Left ventricle myocardium inferior (tissue), 1 donor: ENCODE data around the gene INSYN2B. TPM values are rescaled to one million over a fixed set of nuclear protein-coding genes. Genes with fewer than 3 reads are reported as not detected.

Experiments
- DNase-seq: peaks from one replicate; pipeline ENCODE4 v3.0.0-alpha.2; 2020
- H3K27ac ChIP-seq: fragments of 200-600 bp; replicated peaks from 2 replicates; pipeline ENCODE4 v1.8.0; 2021
- H3K27me3 ChIP-seq: fragments of 200-600 bp; 2 replicates; pipeline ENCODE4 v1.8.0; 2021; ENCODE audit warnings: low read depth
- H3K36me3 ChIP-seq: fragments of 200-600 bp; 2 replicates; pipeline ENCODE4 v1.8.0; 2021
- H3K4me1 ChIP-seq: fragments of 200-600 bp; 2 replicates; pipeline ENCODE4 v1.8.0; 2021
- H3K4me3 ChIP-seq: fragments of 200-600 bp; 2 replicates; pipeline ENCODE4 v1.8.0; 2021; ENCODE audit warnings: mild to moderate bottlenecking, moderate library complexity
- H3K9me3 ChIP-seq: fragments of 200-600 bp; replicated peaks from 2 replicates; pipeline ENCODE4 v1.8.0; 2021
- intact Hi-C: fragments of 100-400 bp; cut with micrococcal nuclease; formaldehyde crosslinking; loops from one replicate; pipeline ENCODE4 v1.11.0; 2022
- total RNA-seq: library from RNA; stranded (reverse); fragmentation: NEBNext Ultra II Directional; extraction: Animal tissue kit (Norgen Biotek cat#: 25700); gene quantifications from one replicate; pipeline ENCODE4 v1.2.1, GENCODE V29; 2021
- TF ChIP-seq, protein P1 (sequence below): fragments of 200-600 bp; IDR thresholded peaks from 2 replicates; pipeline ENCODE4 v1.8.0; 2021; ENCODE audit warnings: antibody characterized with exemption, mild to moderate bottlenecking, borderline replicate concordance
- donor health status: DM: no; HTN: yes; CAD: no; lungs with severe emphysema.

The INSYN2B gene
- total RNA-seq, 1 donor from 2014 or later = 0.08 TPM

DNA sequence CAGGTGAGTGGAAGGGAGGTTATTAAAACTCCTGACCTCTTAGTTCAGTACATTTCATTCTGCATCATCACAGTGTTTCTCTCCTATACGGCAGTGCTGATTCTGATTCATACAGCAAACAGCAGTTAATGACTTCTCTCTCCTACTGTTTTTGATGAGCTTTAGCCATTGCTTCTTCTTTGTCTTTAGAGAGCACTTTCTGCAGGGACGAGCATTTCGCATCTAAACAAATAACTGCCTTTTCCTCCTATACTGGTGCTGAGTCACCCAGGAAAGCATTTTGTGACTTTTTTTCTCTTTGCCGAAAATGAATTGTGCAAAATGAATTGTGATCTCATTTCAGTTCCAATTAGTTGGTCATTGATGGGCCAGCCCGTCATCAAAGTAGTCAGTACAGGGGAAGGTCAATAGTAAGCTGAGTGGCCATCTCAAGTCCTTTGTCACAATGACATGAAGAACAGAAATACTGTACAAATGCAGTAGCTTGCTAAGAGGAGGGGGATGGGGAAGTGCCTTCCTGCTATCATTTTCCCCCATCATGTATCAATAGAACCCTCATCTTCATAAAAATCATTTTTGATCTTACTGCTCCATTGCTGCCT is 98.5 kb downstream of the INSYN2B start:
- H3K27ac ChIP-seq = no peak overlapping the region
- H3K36me3 ChIP-seq = no peaks in the 10 kb centered on the region
- intact Hi-C loops = no loop called here
- no peaks in the 10 kb centered on the region for H3K9me3 ChIP-seq
- no peak overlapping the region for H3K4me3 ChIP-seq
- DNase-seq = no peak
- no peaks in the 10 kb centered on the region for H3K4me1 ChIP-seq
- peaks cover 28% of the 10 kb centered on the region for H3K27me3 ChIP-seq
- TF ChIP-seq, protein P1, sequence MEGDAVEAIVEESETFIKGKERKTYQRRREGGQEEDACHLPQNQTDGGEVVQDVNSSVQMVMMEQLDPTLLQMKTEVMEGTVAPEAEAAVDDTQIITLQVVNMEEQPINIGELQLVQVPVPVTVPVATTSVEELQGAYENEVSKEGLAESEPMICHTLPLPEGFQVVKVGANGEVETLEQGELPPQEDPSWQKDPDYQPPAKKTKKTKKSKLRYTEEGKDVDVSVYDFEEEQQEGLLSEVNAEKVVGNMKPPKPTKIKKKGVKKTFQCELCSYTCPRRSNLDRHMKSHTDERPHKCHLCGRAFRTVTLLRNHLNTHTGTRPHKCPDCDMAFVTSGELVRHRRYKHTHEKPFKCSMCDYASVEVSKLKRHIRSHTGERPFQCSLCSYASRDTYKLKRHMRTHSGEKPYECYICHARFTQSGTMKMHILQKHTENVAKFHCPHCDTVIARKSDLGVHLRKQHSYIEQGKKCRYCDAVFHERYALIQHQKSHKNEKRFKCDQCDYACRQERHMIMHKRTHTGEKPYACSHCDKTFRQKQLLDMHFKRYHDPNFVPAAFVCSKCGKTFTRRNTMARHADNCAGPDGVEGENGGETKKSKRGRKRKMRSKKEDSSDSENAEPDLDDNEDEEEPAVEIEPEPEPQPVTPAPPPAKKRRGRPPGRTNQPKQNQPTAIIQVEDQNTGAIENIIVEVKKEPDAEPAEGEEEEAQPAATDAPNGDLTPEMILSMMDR = no peak

DNA sequence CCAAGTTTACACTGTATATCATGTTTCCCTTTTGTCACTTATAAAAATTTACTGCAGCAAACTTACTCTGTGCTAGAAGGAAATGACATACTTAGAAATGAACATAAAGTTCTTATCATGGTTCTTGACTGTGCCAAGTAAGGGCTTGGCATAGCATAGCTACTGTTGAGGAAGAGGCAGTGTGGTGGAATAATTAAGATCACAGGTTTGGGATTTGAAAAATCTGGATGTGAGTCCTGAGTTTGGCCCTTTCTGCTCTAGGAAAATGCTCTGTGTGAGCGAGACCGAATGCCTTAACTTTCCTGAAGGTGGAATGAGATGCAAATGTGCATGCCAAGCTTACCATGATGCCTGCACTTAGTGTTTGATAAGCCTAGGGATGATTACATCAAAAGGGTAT is 99.5 kb downstream of the INSYN2B start:
- TF ChIP-seq, protein P1 = no peak
- peaks cover 28% of the 10 kb centered on the region for H3K27me3 ChIP-seq
- no peak overlapping the region for H3K4me3 ChIP-seq
- intact Hi-C loops = no loop called here
- H3K4me1 ChIP-seq = peaks cover 2% of the 10 kb centered on the region
- DNase-seq = no peak
- H3K27ac ChIP-seq = no peak overlapping the region
- H3K9me3 ChIP-seq = no peaks in the 10 kb centered on the region
- H3K36me3 ChIP-seq = no peaks in the 10 kb centered on the region

DNA sequence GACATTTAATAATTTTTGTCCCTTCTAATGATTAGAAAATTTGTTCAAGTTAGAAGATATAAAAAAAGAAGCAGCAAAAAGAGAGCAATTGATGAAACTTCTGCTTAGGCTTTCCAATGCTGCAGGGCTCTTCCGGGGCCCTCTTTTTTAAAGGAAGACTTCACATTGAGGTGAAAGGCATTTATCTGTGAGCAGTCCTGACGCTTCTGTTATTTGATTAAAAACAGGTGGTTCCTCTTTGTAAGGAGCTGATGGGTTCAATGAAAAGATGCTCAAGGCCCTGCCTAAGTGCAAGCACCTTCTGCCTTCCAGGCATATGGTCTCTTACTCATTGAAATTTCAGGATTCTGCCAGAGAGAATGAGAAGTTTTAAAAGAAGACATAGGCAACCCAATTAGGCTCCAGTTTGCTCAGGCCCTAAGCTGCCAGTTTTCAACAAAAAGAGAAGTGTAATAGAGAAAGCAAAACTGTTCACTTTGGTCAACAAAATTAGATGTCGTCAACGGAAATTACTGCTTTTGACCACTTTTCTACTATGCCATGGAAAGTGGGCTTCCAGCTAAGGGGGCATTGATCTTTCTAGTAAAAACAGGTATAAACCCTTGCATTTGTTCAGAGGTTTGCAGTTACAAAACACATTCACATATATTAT is 100.2 kb downstream of the INSYN2B start:
- Histone ChIP-seq H3K27me3 (peaks cover 28% of the 10 kb centered on the region), H3K4me3 (no peak overlapping the region), H3K4me1 (peaks cover 5% of the 10 kb centered on the region), H3K36me3 (no peaks in the 10 kb centered on the region), H3K27ac (no peak overlapping the region), H3K9me3 (no peaks in the 10 kb centered on the region)
- TF ChIP-seq, protein P1 = no peak
- intact Hi-C loops = no loop called here
- no peak for DNase-seq

DNA sequence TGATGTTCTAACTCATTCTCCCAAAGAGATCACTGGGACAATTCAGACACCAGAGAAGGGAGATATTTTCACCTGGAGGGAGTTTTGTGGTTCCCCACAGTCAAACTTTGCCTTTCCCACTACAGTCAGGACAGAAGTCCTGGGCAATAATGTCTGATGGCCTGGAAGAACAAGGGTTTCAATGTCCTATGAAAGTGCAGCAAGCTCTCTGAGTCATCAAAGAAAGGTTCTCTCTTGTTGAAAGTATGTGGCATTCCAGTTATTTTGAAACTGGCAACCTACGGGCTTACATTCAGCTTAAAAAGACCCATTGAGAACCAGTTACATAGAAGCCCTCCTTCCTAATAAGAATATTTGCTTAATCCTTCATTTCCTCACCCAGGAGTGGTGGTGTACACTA is 103.9 kb downstream of the INSYN2B start:
- H3K27ac ChIP-seq = peak overlapping the region; percentile 65
- no peaks in the 10 kb centered on the region for H3K36me3 ChIP-seq
- H3K27me3 ChIP-seq = peaks cover 4% of the 10 kb centered on the region
- H3K4me1 ChIP-seq = peaks cover 9% of the 10 kb centered on the region
- no peak for DNase-seq
- no peak overlapping the region for H3K4me3 ChIP-seq
- H3K9me3 ChIP-seq = no peaks in the 10 kb centered on the region
- TF ChIP-seq, protein P1 = no peak
- intact Hi-C loops = no loop called here

DNA sequence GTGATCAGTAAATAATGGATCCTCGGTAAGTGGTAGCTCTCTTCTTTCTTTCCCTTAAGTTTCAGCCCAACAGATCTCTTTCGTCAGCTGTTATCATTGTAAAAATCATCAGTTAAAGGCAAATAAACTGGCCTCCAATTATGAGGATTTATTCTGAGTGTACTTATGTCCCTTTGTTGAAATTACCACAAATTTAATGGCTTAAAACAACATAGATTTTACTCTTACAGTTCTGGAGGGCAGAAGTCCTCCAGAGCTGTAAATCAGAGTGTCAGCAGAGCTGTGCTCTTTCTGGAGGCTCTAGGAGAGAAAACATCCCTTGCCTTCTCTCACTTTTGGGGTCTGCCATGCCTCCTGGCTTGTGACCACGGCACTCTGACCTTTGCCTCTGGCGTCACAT is 104.6 kb downstream of the INSYN2B start:
- intact Hi-C loops = no loop called here
- H3K4me1 ChIP-seq = peaks cover 9% of the 10 kb centered on the region
- no peaks in the 10 kb centered on the region for H3K36me3 ChIP-seq
- H3K27me3 ChIP-seq = peaks cover 4% of the 10 kb centered on the region
- no peak for DNase-seq
- H3K4me3 ChIP-seq = no peak overlapping the region
- no peaks in the 10 kb centered on the region for H3K9me3 ChIP-seq
- H3K27ac ChIP-seq = peak overlapping the region; percentile 65
- TF ChIP-seq, protein P1 = no peak
